Neutrophil (primary cell): ENCODE data around the gene ZSWIM9.

Source experiments
- H3K27ac ChIP-seq: fragments of 200-600 bp; sonication (generic); 2 replicates; pipeline ENCODE4 v1.5.1; 2016; ENCODE audit warnings: mild to moderate bottlenecking, moderate library complexity
- H3K27me3 ChIP-seq: fragments of 200-600 bp; sonication (generic); 2 replicates; pipeline ENCODE4 v1.6.0; 2016; ENCODE audit warnings: mild to moderate bottlenecking
- H3K36me3 ChIP-seq: fragments of 200-600 bp; sonication (generic); 2 replicates; pipeline ENCODE4 v1.5.1; 2017
- H3K4me1 ChIP-seq, 2 experiments: fragments of 200-600 bp in 1 of 2; sonication (generic) in 1 of 2; 1 replicate in 1 of 2; 2 replicates in 1 of 2; pipeline versions ENCODE4 v1.5.1 to v1.6.1; 2013 to 2016; ENCODE audit warnings: low read depth in 1 of 2, low read length in 1 of 2, mild to moderate bottlenecking in 1 of 2, moderate library complexity in 1 of 2; ENCODE audit not compliant: control insufficient read depth in 1 of 2, insufficient read depth in 1 of 2
- H3K4me3 ChIP-seq, 2 experiments: fragments of 200-600 bp in 1 of 2; sonication (generic) in 1 of 2; 1 replicate in 1 of 2; 2 replicates in 1 of 2; pipeline ENCODE4 v1.5.1; 2013 to 2016; ENCODE audit warnings: low read depth in 1 of 2, low read length in 1 of 2, mild to moderate bottlenecking in 1 of 2, moderate library complexity in 1 of 2
- H3K9me3 ChIP-seq: fragments of 200-600 bp; sonication (generic); 2 replicates; pipeline ENCODE4 v1.5.1; 2016
- TF ChIP-seq, protein P1 (sequence below): fragments of 200-600 bp; sonication (generic); IDR thresholded peaks from 2 replicates; pipeline ENCODE4 v1.5.1; 2016; ENCODE audit warnings: antibody characterized with exemption

The ZSWIM9 gene

DNA sequence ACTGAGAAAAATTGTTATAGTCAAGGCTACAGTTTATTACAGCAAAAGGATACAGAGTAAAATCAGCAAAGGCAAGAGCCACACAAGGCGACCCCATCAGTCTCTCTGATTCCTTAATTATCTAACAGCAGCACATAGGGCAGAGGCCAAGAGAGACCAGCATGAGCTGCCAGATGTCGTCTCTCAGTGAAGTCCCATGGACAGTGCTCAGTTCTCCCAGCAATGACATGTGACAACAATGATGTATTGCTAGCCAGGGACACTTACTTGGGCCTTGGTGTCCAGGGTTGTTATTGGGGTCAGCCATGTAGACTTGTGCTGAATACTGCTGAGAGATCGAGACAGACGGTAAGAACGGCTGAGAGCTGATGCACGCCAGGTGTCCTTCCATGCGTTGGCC lies 22.3 kb downstream of the ZSWIM9 start:
- TF ChIP-seq, protein P1, sequence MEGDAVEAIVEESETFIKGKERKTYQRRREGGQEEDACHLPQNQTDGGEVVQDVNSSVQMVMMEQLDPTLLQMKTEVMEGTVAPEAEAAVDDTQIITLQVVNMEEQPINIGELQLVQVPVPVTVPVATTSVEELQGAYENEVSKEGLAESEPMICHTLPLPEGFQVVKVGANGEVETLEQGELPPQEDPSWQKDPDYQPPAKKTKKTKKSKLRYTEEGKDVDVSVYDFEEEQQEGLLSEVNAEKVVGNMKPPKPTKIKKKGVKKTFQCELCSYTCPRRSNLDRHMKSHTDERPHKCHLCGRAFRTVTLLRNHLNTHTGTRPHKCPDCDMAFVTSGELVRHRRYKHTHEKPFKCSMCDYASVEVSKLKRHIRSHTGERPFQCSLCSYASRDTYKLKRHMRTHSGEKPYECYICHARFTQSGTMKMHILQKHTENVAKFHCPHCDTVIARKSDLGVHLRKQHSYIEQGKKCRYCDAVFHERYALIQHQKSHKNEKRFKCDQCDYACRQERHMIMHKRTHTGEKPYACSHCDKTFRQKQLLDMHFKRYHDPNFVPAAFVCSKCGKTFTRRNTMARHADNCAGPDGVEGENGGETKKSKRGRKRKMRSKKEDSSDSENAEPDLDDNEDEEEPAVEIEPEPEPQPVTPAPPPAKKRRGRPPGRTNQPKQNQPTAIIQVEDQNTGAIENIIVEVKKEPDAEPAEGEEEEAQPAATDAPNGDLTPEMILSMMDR: no peak
- H3K9me3 ChIP-seq: no peaks in the 10 kb centered on the region
- H3K27me3 ChIP-seq: peaks cover 6% of the 10 kb centered on the region
- H3K4me3 ChIP-seq: no peak overlapping the region
- H3K4me1 ChIP-seq: peaks cover 0 to 4% of the 10 kb centered on the region in 2 experiments
- peaks cover 10% of the 10 kb centered on the region for H3K36me3 ChIP-seq
- no peak overlapping the region for H3K27ac ChIP-seq

DNA sequence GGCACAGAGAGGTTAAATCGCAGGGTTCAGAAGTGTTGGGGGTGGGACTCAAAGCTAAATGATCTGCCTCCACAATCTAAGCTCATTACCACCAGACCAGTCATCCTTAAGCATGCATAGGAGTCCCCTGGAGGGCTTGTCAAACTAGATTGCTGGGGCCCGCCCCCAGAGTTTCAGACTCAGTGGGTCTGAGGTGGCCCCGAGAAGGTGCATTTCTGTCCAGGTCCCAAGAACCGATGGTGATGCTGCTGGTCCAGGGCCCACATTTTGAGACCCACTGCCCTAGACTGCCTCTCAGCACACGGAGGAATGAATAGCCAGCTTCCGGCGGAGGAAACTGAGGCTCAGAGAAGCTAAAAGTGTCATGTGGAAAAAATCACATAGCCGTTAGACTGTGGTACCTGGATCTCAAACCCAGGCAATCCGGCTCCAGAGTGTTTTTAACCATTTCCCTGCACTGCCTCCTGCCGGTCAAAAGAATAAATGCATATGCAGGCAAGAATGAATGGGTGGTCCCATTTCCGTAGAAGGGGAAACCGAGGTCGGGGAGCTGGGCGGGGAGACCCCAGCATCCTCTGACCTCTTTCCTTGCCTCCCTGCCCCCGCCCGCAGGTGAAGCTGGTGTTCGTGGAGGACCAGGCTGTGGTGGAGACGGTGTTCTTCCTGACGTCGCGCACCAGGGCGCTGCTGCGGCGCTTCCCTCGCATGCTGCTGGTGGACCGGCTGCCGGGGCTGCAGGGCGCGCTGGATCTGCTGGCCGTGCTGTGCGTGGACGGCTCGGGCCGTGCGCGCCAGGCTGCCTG lies 23.8 kb downstream of the ZSWIM9 start:
- no peaks in the 10 kb centered on the region for H3K9me3 ChIP-seq
- TF ChIP-seq, protein P1: no peak
- no peak overlapping the region for H3K4me3 ChIP-seq
- H3K36me3 ChIP-seq: peaks cover 6% of the 10 kb centered on the region
- peaks cover 6% of the 10 kb centered on the region for H3K27me3 ChIP-seq
- no peak overlapping the region for H3K27ac ChIP-seq
- peaks cover 0 to 4% of the 10 kb centered on the region in 2 experiments for H3K4me1 ChIP-seq

DNA sequence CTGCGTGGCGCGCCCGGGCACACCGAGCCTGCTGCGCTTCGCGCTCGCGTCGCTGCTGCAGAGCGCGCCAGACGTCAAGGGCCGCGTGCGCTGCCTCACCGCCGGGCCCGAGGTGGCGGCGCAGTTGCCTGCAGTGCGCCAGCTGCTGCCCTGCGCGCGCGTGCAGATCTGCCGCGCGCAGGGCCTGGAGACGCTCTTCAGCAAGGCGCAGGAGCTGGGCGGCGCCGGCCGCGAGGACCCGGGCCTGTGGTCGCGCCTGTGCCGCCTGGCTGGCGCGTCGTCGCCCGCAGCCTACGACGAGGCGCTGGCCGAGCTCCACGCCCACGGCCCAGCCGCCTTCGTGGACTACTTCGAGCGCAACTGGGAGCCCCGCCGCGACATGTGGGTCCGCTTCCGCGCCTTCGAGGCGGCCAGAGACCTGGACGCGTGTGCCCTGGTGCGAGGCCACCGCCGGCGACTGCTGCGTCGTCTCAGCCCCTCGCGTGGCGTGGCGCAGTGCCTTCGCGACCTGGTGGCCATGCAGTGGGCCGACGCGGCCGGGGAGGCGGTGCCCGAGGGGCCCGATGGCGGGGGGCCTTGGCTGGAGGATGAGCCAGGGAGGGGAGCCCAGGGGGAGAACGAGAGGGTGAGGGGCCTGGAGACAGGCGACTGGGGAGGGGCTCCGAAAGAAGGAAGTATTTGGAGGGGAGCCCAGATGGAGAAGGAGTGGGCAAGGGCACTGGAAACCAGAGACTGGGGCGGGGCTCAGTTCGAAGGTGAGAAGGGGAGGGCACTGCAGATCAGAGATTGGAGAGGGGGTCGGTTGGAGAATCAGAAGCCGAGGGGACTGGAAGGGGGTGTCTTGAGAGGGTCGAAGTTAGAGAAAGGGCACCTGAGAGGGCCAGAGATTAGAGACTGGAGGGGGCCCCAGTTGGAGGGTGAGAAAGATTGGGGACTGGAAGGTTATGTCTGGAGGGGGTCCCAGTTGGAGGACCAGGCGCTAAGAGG lies 24.7 kb downstream of the ZSWIM9 start:
- Histone ChIP-seq H3K9me3 (no peaks in the 10 kb centered on the region), H3K27me3 (peaks cover 6% of the 10 kb centered on the region), H3K27ac (no peak overlapping the region), H3K4me3 (no peak overlapping the region), H3K36me3 (peaks cover 6% of the 10 kb centered on the region), H3K4me1 (peaks cover 0 to 4% of the 10 kb centered on the region in 2 experiments)
- TF ChIP-seq, protein P1: no peak

DNA sequence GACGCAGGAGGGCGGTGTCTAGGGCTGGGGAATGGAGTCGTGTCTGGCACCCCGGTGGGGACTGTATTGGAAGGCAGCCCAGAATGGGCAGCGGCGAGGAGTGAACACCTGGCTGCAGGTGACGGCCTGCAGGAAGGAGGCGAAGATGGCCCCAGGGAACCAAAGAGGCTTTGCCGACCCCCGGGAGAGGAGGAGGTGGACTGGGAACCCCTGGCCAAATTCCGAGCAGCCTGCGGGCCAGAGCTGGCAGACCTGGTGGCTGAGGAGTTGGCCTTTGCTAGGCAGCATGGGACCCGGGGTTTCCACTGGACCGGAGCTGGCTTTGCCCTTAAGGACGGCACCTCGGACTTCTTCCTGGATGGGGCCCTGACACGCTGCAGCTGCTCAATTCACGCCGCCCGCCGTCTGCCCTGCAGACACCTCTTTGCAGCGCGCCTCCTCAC lies 25.9 kb downstream of the ZSWIM9 start:
- no peak overlapping the region for H3K27ac ChIP-seq
- H3K4me3 ChIP-seq: no peak overlapping the region
- TF ChIP-seq, protein P1: no peak
- peaks cover 6% of the 10 kb centered on the region for H3K27me3 ChIP-seq
- H3K9me3 ChIP-seq: no peaks in the 10 kb centered on the region
- H3K4me1 ChIP-seq: peaks cover 0 to 4% of the 10 kb centered on the region in 2 experiments
- peaks cover 5% of the 10 kb centered on the region for H3K36me3 ChIP-seq

DNA sequence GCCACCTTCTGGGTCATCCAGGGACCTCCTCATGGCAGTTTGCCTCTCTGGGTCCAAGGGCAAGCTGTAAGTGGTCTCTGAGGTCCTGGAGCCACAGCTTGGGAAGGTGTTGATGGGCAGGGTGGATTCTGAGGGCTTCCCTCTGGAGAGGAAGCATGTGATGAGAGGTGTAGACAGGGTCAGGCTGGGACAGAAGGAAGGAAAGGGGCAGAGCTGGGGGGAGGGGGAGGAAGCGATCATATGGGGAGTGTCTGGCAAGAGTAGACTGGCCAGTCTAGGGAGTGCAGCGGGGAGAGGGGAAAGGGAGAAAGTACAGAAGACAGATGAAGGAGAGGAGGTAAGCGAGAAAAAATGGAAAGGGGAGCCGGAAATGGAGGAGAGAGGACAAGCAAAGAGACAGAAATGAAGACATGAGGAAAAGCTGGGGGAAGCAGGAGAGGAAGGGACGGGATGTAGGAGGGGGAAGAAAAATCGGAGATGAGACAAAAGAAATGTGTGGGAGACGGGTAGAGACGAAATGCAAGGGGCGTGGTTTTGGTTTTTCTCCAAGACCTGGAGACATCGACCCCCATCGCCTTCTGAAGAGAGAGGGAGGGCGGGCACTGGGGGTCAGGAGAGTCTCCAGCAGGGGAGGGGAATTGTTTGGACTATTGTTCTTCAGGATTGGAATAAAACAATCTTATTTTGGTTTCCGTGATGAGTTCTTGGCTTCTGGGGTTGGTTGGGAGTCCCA lies 26.6 kb downstream of the ZSWIM9 start:
- TF ChIP-seq, protein P1: no peak
- H3K36me3 ChIP-seq: no peaks in the 10 kb centered on the region
- H3K9me3 ChIP-seq: no peaks in the 10 kb centered on the region
- H3K4me3 ChIP-seq: no peak overlapping the region
- H3K27ac ChIP-seq: no peak overlapping the region
- H3K4me1 ChIP-seq: peaks cover 2 to 4% of the 10 kb centered on the region in 2 experiments
- H3K27me3 ChIP-seq: peaks cover 6% of the 10 kb centered on the region
